Fibroblast of mammary gland (primary cell): ENCODE measurements around the gene C3orf22.
"Not testable (repeated sequence)": the region's sequence is repeated elsewhere in the genome, so short reads cannot be mapped to it uniquely, and the experiment has no call there.

Experiments used
- DNase-seq: peaks from one replicate; pipeline ENCODE4 v3.0.0-alpha.2; 2010; ENCODE audit warnings: low read depth
- H3K4me3 ChIP-seq: 2 replicates; pipeline ENCODE4 v1.5.1; 2011; ENCODE audit warnings: low read depth, mild to moderate bottlenecking, low read length, moderate library complexity; ENCODE audit not compliant: control insufficient read depth
- CTCF ChIP-seq: conservative IDR thresholded peaks from 2 replicates; pipeline ENCODE4 v1.5.1; 2011; ENCODE audit warnings: low read depth, low read length, inconsistent platforms; ENCODE audit not compliant: control insufficient read depth, insufficient read depth

C3orf22 gene

GRCh38 chr3:126558336-126559071 lies at the start of gene C3orf22:
Gene C3orf22, minus strand, starts transcription at chr3:126558932. Its CDS starts 5,542 bp downstream, at chr3:126553390.
- H3K4me3 ChIP-seq: no peak within 1 kb of the TSS
- no peak for DNase-seq

GRCh38 chr3:126607214-126607908 lies 48.6 kb upstream of the C3orf22 start:
- no peak for TF ChIP-seq CTCF
- DNase-seq: peak; percentile 72
- no peak overlapping the region for H3K4me3 ChIP-seq

More at GRCh38 chr3:126558336-126559071, at the start of gene C3orf22:
- TF ChIP-seq CTCF: no peak

- no peak for DNase-seq
- TF ChIP-seq CTCF: no peak
These were observed 47.3 kb upstream of the C3orf22 start for GRCh38 chr3:126606001-126606400.

GRCh38 chr3:126604691-126605090 lies 46.0 kb upstream of the C3orf22 start:
- no peak for DNase-seq
- TF ChIP-seq CTCF: no peak
- no peak overlapping the region for H3K4me3 ChIP-seq

More at GRCh38 chr3:126606001-126606400, 47.3 kb upstream of the C3orf22 start:
- H3K4me3 ChIP-seq: no peak overlapping the region

- no peak for TF ChIP-seq CTCF
- DNase-seq: no peak
- no peak overlapping the region for H3K4me3 ChIP-seq
These were observed 40.4 kb upstream of the C3orf22 start for GRCh38 chr3:126599101-126599500.

- not testable (repeated sequence) for DNase-seq, H3K4me3 ChIP-seq
These were observed 36.7 kb upstream of the C3orf22 start for GRCh38 chr3:126595479-126595878.

- DNase-seq, H3K4me3 ChIP-seq: not testable (repeated sequence)
These were observed 32.8 kb upstream of the C3orf22 start for GRCh38 chr3:126591515-126591914.
